ENCODE measurements around the gene GMIP.

DNA sequence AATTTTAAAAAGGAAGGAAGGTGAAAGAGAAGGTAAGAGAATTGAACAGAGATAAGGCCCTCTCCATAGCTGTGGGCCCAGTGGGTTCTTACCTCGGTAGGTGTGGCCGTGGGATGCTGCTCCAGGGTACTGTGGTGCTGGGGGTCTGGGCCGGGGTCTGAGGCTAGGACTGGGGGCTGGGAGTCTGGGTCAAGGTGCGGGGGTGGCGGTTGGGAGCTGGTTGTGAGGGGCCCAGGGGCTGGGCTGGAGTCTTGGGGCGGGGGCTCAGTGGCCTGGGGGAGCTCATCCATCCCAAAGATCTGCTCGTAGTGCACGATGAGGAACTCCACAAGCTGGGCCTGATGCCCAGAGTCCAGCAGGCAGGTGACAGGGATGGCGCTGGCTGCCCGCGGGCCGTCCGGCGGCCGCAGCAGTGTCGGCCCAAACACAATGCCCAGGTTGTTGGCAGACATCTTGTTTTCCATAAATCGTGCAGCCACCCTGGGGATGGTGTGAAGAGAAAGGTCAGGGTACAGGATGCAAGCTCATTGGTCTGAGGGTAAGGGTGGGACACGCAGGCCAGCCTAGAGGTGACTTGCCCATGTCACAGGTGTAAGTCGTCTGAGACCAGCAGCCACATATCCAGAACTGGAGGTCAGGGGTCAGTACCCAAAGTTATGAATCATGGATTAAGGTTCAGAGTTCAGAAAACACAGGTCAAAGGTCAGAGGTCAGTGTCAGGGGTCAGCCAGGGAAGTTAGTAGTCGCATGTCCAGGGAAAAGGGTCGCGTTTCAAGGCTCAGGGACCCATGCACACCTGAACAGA is 9.5 kb downstream of the GMIP start:
- TF ChIP-seq, protein P1, sequence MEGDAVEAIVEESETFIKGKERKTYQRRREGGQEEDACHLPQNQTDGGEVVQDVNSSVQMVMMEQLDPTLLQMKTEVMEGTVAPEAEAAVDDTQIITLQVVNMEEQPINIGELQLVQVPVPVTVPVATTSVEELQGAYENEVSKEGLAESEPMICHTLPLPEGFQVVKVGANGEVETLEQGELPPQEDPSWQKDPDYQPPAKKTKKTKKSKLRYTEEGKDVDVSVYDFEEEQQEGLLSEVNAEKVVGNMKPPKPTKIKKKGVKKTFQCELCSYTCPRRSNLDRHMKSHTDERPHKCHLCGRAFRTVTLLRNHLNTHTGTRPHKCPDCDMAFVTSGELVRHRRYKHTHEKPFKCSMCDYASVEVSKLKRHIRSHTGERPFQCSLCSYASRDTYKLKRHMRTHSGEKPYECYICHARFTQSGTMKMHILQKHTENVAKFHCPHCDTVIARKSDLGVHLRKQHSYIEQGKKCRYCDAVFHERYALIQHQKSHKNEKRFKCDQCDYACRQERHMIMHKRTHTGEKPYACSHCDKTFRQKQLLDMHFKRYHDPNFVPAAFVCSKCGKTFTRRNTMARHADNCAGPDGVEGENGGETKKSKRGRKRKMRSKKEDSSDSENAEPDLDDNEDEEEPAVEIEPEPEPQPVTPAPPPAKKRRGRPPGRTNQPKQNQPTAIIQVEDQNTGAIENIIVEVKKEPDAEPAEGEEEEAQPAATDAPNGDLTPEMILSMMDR (conservative IDR thresholded peaks at IDR 0.05), result no peak
- no peak for TF ChIP-seq ZFX (IDR thresholded peaks at IDR 0.05)
